HuH-7 (cell line): ENCODE measurements around the gene HGF.

Source experiments
- DNase-seq: peaks from one replicate; pipeline ENCODE4 v3.0.0; 2011; ENCODE audit warnings: low spot score

The HGF gene

DNA sequence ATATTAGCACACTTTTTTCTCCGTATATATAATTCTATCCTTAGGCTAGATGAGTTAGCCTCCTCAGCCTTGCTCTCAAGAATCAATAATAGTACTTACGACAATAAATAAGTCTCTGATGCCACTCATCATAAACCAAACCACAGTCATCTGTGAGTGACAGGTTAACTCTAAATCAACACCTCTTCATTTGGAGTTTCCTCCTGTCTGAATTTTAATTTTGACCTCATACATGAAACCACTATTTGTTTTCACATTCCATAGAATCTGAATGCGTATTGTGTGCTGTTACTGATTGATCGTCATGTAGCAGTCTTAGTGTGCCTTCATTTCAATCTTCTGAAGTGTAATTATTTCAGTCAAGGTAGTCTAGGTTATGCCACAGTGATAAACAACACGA lies 85.8 kb downstream of the HGF start:
- DNase-seq: no peak

DNA sequence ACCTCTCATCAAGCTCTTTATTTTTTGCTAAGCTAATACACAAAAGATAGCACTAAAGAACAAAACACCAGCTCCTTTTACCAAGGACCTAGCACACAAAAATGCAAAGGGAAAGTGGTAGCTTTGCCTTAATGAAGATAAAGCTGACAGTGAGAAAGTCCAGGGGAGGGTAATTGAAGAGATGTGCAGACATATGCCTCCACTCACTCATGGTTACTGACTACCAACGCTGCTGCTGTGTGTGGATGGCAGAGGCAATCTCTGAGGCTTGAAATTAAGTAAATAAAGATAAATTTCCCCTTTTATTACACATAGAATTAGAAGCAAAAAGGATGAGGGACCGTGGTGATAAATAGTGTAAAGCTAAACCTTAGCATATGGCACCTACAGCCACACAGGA lies 87.0 kb downstream of the HGF start:
- DNase-seq: no peak

DNA sequence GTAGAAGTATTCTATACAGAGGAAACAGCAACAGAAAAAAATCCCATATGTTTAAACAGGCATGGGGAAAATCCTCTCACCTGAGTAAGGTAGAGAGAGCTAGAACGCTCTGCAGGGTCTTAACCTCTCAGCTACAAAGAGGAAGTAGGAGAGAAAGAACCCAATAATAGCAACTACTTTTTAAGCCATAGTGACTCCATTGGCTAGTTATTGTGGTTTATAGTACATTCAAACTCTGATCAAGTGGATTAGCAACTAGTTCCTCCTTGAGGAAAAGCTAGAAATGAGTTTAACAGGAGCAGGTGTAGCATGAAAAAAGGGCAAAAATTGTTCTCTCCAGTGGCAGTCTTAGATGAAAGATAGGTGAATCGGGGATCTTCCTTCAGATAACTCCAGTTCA lies 89.7 kb downstream of the HGF start:
- DNase-seq: no peak

DNA sequence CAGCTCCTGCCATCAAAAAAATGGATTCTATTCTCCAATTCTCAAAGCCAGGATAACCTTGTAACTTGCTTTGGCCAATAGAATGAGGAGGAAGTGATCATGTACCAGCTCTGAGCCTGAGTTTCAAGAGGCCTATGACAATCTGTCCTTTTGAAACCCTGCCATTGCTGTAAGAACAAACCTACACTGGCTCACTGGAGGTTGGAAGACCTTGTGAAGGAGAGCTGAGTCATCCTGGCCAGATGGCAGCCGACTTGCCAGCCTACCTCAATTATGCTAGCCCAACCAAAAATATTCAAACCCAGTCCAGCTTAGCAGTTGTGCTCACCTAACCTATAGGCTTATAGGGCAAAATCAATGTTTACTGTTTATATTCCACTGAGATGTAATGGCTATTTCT lies 93.0 kb downstream of the HGF start:
- no peak for DNase-seq

DNA sequence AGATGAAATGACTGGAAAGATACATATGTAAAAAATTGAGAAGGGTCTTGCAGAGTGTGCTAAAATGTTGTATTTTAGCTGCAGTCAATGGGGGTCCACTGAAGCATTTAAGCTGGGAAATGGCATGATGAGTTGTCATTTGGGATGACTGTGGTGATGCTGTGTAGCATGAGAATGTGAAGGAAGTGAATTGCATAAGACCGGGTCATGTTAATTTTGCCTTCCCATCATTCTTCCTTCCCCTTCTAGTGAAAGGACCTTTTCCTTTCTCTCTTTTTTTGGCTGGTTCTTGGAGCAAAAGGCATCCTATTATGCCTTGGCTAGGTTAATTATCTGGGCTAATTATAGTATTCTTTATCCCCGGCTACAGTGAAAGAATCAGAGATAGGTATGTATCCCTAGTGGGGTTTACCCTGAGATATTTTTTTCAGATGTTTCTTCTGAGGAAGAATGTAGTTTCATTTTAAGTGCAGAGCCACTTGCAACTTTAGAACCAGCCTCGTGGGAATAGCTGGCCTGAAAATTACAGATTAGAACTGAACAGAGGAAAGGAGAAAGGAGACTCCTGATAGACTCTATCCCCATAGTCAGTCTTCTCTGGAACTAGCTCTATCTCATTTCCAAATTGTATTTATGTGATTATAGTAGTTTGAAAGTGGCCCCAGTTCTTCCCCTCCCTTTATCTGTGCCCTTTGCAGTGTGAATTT lies 93.6 kb downstream of the HGF start:
- no peak for DNase-seq

DNA sequence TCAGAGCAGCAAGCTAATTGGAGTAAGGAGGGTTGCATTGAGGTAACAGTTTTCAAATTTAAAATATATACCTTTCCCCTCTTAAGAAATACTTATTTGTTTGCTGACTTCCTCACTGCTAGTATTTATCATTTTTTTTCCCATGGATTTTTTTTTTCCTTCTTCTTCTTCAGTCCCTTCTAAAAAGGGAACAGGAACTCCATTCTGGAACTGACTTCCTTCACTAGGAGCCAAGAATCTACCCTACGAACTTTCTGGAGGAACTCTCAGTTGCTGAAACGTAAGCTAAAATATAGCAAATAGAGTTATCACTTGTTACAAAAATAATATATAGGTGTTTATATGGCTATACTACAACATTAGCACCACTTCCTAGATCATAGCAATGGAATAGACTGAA lies 95.4 kb downstream of the HGF start:
- DNase-seq: no peak

DNA sequence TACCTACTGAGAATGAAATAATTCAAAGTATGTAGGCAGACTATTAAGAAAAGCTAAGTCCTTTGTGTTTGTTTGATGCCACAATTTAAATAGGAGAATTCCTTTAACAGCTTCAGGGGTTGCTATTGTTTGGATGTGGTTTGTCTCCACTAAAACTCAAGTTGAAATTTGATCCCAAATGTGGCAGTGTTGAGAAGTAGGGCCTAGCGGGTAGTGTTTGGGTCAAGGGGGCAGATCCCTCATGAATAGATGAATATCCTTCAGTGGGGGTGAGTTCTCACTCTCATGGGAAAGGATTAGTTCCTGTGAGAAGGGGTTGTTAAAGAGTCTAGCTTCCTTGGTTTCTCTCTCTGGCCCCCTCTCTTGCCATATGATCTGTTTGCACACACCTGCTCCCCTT lies 97.0 kb downstream of the HGF start:
- DNase-seq: no peak

DNA sequence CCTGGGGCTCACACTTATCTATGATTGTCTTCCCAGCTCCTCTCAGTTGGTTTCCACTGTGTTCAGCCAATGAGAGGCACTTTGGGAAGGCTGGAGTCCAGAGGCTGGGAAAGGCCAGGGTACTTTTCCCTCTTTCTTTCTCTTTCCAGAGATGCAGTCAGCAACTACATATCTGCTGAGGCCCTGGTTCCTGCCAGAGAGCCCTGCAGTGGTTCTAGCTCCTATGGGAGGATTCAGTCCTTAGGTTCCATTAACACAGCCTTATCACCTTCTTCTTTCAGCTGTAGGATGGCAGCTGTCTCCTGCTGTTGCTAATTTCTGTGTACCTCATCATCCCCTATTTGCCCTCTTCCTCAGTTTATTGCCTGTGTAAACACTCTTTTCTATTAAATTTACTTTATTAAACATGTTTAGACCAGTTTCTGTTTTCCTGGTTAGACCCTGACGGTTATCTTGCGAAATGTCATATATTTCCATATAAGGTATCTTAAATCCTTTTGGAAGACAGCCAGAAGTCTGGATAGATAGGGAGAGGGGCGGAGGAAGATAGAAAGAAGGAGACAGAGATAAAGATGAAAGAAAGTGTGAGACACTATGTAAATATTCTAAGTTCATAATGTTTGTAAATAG lies 100.3 kb downstream of the HGF start:
- DNase-seq: peak; percentile 10

DNA sequence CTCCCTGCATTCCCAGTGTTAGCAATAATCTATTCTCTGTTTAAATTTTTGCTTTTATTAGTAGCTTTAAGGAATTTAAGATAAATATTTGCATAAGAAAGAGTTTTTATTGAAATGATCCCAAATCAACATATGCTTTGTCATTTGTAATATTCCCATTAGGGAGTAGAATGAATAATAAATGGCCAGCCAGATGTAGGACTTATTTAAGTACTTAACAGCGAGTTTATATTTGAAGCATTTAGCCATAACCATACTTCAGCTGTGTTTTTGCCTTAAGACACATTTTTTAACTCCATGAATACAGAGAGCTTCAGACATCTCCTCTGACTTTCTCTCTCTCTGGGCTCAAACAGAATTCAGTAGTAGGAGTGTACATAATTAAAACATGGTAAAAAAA lies 103.6 kb downstream of the HGF start:
- DNase-seq: no peak

DNA sequence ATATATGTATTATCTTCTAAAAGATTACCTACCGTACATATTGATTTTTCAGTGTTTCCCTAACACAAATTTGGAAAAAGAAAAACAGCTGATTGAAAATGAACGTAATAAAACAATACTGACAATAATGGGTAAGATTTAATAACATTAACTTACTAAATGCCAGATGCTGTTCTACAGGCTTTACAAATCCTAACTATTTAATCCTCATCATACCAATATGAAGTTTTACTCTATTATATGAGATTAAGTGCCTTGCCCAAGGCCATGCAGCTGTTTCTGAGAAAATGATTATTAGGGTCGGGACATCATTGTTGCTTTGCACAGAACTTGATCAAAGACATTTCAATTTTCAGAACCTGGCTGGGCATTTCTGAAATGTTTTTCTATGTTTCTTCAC lies 104.6 kb downstream of the HGF start:
- DNase-seq: no peak

DNA sequence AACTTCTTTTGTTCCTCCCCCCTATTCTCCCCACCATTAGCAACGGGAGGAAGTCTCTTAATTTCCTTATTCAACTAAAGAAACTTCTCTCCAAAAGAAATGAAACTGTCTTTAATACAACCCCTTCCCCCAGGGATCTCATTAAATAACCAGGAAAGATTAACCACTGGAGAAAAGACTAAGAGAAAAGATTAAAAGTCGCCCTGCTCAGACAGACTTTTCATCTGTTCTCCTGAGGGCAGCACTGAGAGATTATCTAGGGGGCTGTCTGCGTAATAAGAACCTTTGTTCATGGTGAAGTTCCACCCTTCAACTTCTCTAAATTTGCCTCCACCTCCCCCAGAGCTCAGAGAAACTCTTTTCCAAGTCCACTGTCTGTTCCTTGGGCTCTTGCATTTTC lies 105.5 kb downstream of the HGF start:
- DNase-seq: no peak

DNA sequence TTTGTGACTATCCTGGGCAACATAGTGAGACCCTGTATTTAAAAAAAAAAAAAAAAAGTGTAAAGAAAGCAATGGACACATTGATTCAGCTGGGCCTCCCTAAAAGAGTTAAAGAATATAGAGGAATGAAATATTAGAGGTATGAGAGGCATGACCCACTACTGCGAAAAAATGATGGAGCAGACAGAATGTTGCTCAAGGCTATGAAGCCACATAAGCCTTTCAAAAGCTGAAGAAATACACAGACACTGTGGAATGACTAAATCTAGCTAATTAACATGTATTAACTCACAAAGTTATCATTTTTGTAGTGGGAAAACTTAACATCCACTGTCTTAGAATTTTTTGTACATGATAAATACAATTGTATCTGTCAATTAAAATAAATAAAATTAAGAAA lies 107.3 kb downstream of the HGF start:
- no peak for DNase-seq

DNA sequence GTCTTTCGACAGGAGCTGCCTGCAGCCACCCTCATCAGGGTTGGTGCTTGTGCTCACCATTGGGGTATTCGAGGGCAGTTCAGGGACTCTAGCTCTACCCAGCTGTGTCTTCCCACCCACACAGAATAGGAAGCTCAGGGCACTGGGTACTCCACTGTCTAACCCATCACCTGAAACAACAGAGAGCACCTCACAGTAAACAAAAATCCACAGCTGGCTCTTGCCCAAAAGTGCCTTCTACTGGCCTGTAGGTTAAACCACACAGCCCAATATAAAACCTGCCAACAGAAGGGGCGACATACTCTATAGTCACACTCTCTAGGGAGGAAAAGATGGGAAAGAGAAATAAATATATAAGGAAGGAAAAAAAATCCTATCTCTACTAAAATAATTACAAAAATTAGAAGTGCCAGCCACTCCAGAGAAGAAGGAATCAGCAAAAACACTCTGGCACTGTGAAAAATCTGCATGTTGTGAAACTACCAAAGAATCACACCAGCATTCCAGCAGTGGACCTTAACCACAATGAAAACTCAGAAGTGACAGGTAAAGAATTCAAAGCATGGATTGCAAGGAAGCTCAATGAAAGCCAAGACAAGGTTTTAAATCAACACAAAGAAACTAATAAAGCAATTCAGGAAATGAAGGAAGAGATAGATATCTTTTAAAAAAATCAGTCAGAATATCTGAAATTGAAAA lies 110.0 kb downstream of the HGF start:
- no peak for DNase-seq

DNA sequence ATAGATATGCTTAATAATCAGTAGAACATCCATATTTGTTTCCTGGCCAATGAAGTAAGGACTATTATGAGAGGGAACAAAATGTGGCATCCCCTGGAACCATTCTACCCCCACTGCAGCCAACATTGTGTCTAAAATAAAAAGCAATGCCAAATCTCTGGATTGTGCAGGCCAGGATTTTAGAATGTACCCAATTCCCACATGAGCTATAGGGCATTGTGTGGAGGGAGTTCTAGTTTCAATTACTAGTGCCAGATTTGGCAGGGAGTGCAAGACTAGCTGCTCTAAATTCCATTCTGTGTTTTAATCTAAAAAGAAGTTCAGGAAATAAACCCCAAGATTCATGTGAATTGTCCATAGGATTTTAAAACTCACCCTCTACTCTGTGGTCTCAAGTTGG lies 112.3 kb downstream of the HGF start:
- no peak for DNase-seq

DNA sequence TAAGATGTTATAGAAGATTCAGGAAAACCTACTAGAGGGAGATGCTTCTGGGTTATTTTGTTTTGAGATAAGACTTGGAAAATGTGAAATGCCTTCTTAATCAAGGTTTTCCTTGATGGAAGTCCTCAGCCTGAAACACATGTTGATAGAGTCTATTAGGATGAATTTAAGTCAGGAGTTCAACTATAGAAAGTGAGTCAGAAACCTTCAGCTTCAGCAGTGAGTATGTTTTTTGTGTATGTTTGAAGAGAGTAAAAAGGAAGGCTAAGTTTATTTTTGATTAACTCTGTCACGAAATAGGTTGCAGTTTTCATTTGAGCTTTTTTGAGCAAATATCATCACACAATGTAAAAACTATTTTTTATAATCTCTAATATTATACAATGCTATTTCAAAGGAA lies 114.6 kb downstream of the HGF start:
- DNase-seq: no peak

DNA sequence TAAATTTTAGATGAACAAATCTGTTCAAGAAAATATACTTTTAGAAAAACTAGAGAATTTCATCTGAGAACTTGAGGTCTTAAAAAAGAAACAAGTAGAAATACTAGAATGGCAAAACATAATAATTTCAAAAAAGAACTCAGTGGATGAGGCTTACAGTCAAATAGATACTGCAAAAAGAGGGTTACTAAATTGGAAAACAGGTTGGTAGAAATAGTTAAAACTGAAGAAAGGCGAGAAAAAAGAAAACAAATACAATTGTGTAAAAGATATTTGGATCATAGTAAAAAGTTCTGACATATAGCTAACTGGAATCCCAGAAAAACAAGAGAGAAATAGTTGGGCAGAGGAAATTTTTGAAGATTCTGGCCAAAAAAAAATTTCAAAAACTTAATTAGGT lies 117.6 kb downstream of the HGF start:
- DNase-seq: no peak
